Ovary (tissue), 3 donors: ENCODE measurements around the gene CREB3L1.

Experiments used
- EP300 ChIP-seq: sonication (generic); formaldehyde crosslinking; IDR thresholded peaks from one replicate; pipeline ENCODE4 v1.6.1; 2017; ENCODE audit warnings: antibody characterized with exemption
- TF ChIP-seq, protein P1 (sequence below), 3 donors: fragments of 450-650 bp in 2 of 3; fragments of 200-600 bp in 1 of 3; IDR thresholded peaks; one replicate each; pipeline versions ENCODE4 v1.5.1 to v1.8.0; 2016 to 2022; ENCODE audit warnings: antibody characterized with exemption in 3 of 3, mild to moderate bottlenecking in 1 of 3
- donor health status: DM: no; HTN: no; CAD: no.

GRCh38 chr11:46263120-46263519 lies 14.3 kb upstream of the CREB3L1 start:
- TF ChIP-seq, protein P1, sequence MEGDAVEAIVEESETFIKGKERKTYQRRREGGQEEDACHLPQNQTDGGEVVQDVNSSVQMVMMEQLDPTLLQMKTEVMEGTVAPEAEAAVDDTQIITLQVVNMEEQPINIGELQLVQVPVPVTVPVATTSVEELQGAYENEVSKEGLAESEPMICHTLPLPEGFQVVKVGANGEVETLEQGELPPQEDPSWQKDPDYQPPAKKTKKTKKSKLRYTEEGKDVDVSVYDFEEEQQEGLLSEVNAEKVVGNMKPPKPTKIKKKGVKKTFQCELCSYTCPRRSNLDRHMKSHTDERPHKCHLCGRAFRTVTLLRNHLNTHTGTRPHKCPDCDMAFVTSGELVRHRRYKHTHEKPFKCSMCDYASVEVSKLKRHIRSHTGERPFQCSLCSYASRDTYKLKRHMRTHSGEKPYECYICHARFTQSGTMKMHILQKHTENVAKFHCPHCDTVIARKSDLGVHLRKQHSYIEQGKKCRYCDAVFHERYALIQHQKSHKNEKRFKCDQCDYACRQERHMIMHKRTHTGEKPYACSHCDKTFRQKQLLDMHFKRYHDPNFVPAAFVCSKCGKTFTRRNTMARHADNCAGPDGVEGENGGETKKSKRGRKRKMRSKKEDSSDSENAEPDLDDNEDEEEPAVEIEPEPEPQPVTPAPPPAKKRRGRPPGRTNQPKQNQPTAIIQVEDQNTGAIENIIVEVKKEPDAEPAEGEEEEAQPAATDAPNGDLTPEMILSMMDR (IDR thresholded peaks at IDR 0.05): no peak
- TF ChIP-seq EP300: no peak
